ENCODE data around the gene PLEKHA4.
"Not testable (repeated sequence)": the region's sequence is repeated elsewhere in the genome, so short reads cannot be mapped to it uniquely, and the experiment has no call there.

DNA sequence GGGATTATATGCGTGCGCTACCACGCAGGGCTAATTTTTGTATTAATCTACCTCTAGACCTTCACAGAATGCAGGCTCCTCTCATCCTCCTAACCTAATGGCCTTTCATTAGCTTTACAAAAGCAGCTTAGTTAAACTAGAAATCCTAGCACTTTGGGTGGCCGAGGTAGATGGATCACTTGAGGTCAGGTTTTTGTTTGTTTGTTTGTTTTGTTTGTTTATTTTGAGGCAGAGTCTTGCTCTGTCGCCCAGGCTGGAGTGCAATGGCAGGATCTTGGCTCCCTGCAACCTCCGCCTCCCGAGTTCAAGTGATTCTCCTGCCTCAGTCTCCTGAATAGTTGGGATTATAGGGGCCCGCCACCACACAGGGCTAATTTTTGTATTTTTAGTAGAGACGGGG is 11.3 kb upstream of the PLEKHA4 start:
- TF ChIP-seq, protein P1, sequence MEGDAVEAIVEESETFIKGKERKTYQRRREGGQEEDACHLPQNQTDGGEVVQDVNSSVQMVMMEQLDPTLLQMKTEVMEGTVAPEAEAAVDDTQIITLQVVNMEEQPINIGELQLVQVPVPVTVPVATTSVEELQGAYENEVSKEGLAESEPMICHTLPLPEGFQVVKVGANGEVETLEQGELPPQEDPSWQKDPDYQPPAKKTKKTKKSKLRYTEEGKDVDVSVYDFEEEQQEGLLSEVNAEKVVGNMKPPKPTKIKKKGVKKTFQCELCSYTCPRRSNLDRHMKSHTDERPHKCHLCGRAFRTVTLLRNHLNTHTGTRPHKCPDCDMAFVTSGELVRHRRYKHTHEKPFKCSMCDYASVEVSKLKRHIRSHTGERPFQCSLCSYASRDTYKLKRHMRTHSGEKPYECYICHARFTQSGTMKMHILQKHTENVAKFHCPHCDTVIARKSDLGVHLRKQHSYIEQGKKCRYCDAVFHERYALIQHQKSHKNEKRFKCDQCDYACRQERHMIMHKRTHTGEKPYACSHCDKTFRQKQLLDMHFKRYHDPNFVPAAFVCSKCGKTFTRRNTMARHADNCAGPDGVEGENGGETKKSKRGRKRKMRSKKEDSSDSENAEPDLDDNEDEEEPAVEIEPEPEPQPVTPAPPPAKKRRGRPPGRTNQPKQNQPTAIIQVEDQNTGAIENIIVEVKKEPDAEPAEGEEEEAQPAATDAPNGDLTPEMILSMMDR (IDR thresholded peaks at IDR 0.05) = not testable (repeated sequence)
- TF ChIP-seq POLR2A, POLR2AphosphoS5 (IDR thresholded peaks at IDR 0.05): not testable (repeated sequence)
